Calu3 (cell line): Measurements from ENCODE around the gene DACT2. TPM values are rescaled to one million over a fixed set of nuclear protein-coding genes. Genes with fewer than 3 reads are reported as not detected.

Source experiments
- BruUV-seq: library from RNA; stranded (reverse); fragments of 400-500 nt; replicated peaks from 2 replicates; lab custom pipeline; 2021; lab: Mats Ljungman, UMichigan
- CTCF ChIA-PET: fragments of 300-600 bp; sonication (Branson Sonifier 250); formaldehyde crosslinking; loops from one replicate; lab custom pipeline; 2022; ENCODE audit warnings: antibody characterized with exemption; lab: Charles Lee
- DNase-seq: peaks from one replicate; pipeline ENCODE4 v3.0.0; 2022
- H3K27ac Mint-ChIP-seq: one replicate; pipeline ENCODE4 v1.8.0; 2022; ENCODE audit warnings: mixed read lengths; ENCODE audit not compliant: unreplicated experiment
- H3K27me3 Mint-ChIP-seq: one replicate; pipeline ENCODE4 v1.8.0; 2022; ENCODE audit warnings: mixed read lengths; ENCODE audit not compliant: unreplicated experiment
- H3K36me3 Mint-ChIP-seq: one replicate; pipeline ENCODE4 v1.8.0; 2022; ENCODE audit warnings: mild to moderate bottlenecking, moderate library complexity, mixed read lengths; ENCODE audit not compliant: insufficient read depth, unreplicated experiment
- H3K4me1 Mint-ChIP-seq: one replicate; pipeline ENCODE4 v1.8.0; 2022; ENCODE audit warnings: mild to moderate bottlenecking, low read depth, mixed read lengths; ENCODE audit not compliant: unreplicated experiment
- H3K4me3 Mint-ChIP-seq: one replicate; pipeline ENCODE4 v1.8.0; 2022; ENCODE audit warnings: mild to moderate bottlenecking, low read depth, moderate library complexity, mixed read lengths; ENCODE audit not compliant: unreplicated experiment
- H3K9me3 Mint-ChIP-seq: one replicate; pipeline ENCODE4 v1.8.0; 2022; ENCODE audit warnings: low read depth, mixed read lengths; ENCODE audit not compliant: unreplicated experiment
- CTCF ChIP-seq: fragments of 200-600 bp; IDR thresholded peaks from one replicate; pipeline ENCODE4 v1.8.0; 2022; ENCODE audit warnings: antibody characterized with exemption; ENCODE audit not compliant: unreplicated experiment
- intact Hi-C: fragments of 100-400 bp; cut with micrococcal nuclease; formaldehyde crosslinking; loops from one replicate; pipeline ENCODE4 v1.10.0; 2022; ENCODE audit not compliant: unreplicated experiment
- total RNA-seq: library from RNA; stranded (reverse); gene quantifications from 2 replicates; pipeline ENCODE4 v1.2.3, GENCODE V29; 2022

DACT2 gene
- total RNA-seq, 1 experiment from 2014 or later, result not detected

GRCh38 chr6:168331058-168331457 lies 11.5 kb upstream of the DACT2 start:
- H3K27me3 Mint-ChIP-seq, result peaks cover 12% of the 10 kb centered on the region
- BruUV-seq, result no TSS peak
- CTCF ChIA-PET, result no interaction called here
- no peak overlapping the region for H3K27ac Mint-ChIP-seq
- H3K4me1 Mint-ChIP-seq, result peaks cover 32% of the 10 kb centered on the region
- no peak overlapping the region for H3K4me3 Mint-ChIP-seq
- no peak for TF ChIP-seq CTCF
- DNase-seq, result no peak
- intact Hi-C loops, result no loop called here
- H3K36me3 Mint-ChIP-seq, result peaks cover 5% of the 10 kb centered on the region
- H3K9me3 Mint-ChIP-seq, result peaks cover 4% of the 10 kb centered on the region

GRCh38 chr6:168330403-168330802 lies 10.8 kb upstream of the DACT2 start:
- H3K4me1 Mint-ChIP-seq, result peaks cover 37% of the 10 kb centered on the region
- no peak for DNase-seq
- TF ChIP-seq CTCF, result no peak
- H3K36me3 Mint-ChIP-seq, result peaks cover 5% of the 10 kb centered on the region
- H3K9me3 Mint-ChIP-seq, result peaks cover 4% of the 10 kb centered on the region
- no peak overlapping the region for H3K27ac Mint-ChIP-seq
- peaks cover 12% of the 10 kb centered on the region for H3K27me3 Mint-ChIP-seq
- CTCF ChIA-PET, result no interaction called here
- no peak overlapping the region for H3K4me3 Mint-ChIP-seq
- intact Hi-C loops, result no loop called here
- BruUV-seq, result no TSS peak

- H3K4me1 Mint-ChIP-seq, result peaks cover 43% of the 10 kb centered on the region
- H3K27ac Mint-ChIP-seq, result no peak overlapping the region
- intact Hi-C loops, result no loop called here
Observed at GRCh38 chr6:168328086-168328485, 8.5 kb upstream of the DACT2 start.

GRCh38 chr6:168326294-168327261 lies 7.0 kb upstream of the DACT2 start:
- TF ChIP-seq CTCF, result no peak
- BruUV-seq, result no TSS peak
- Mint-ChIP-seq H3K36me3 (peaks cover 5% of the 10 kb centered on the region), H3K27ac (peak overlapping the region; percentile 86), H3K27me3 (peaks cover 20% of the 10 kb centered on the region), H3K4me3 (peak overlapping the region; percentile 36), H3K9me3 (peaks cover 6% of the 10 kb centered on the region), H3K4me1 (peaks cover 48% of the 10 kb centered on the region)
- peak; percentile 20 for DNase-seq
- intact Hi-C loops, result no loop called here
- CTCF ChIA-PET, result interaction anchor here (0.6 to 0.9 kb wide), 3 partner anchors 130 to 494 kb away, joined by 3 to 6 read pairs (median 3); no protein-coding TSS in a partner anchor

More at GRCh38 chr6:168328086-168328485, 8.5 kb upstream of the DACT2 start:
- CTCF ChIA-PET, result no interaction called here
- DNase-seq, result no peak
- no peak overlapping the region for H3K4me3 Mint-ChIP-seq
- no peak for TF ChIP-seq CTCF
- peaks cover 12% of the 10 kb centered on the region for H3K27me3 Mint-ChIP-seq
- peaks cover 4% of the 10 kb centered on the region for H3K9me3 Mint-ChIP-seq
- H3K36me3 Mint-ChIP-seq, result peaks cover 5% of the 10 kb centered on the region
- BruUV-seq, result no TSS peak
